Lower lobe of right lung (tissue), 2 donors: ENCODE data around the gene NPRL2. TPM values are rescaled to one million over a fixed set of nuclear protein-coding genes. Genes with fewer than 3 reads are reported as not detected.

ENCODE experiments used
- ATAC-seq, 2 donors: fragments of 200-7000 bp; cut with Tn5 transposase; one replicate each; pipeline ENCODE4 v1.9.1; 2020 to 2022; ENCODE audit warnings: mild to moderate bottlenecking in 2 of 2, moderate library complexity in 2 of 2
- DNase-seq: peaks from one replicate; pipeline ENCODE4 v3.0.0-alpha.2; 2020
- H3K27ac ChIP-seq: fragments of 200-600 bp; one replicate; pipeline ENCODE4 v1.8.0; 2022
- H3K27me3 ChIP-seq: fragments of 200-600 bp; one replicate; pipeline ENCODE4 v1.8.0; 2022; ENCODE audit warnings: low read depth
- H3K36me3 ChIP-seq: fragments of 200-600 bp; one replicate; pipeline ENCODE4 v1.8.0; 2022; ENCODE audit warnings: mild to moderate bottlenecking
- H3K4me1 ChIP-seq: fragments of 200-600 bp; one replicate; pipeline ENCODE4 v1.8.0; 2022
- H3K4me3 ChIP-seq: fragments of 200-600 bp; one replicate; pipeline ENCODE4 v1.8.0; 2022; ENCODE audit warnings: mild to moderate bottlenecking
- H3K9me3 ChIP-seq: fragments of 200-600 bp; one replicate; pipeline ENCODE4 v1.8.0; 2022
- intact Hi-C: fragments of 100-400 bp; cut with DNase I; formaldehyde crosslinking; loops from one replicate; pipeline ENCODE4 v1.11.0; 2022
- total RNA-seq: library from RNA; stranded (reverse); fragmentation: NEBNext Ultra II Directional; extraction: Animal tissue kit (Norgen Biotek cat#: 25700); gene quantifications from one replicate; pipeline ENCODE4 v1.2.1, GENCODE V29; 2021
- TF ChIP-seq, protein P1 (sequence below): fragments of 200-600 bp; IDR thresholded peaks from one replicate; pipeline ENCODE4 v1.8.0; 2022; ENCODE audit warnings: antibody characterized with exemption, mild to moderate bottlenecking
- donor health status: DM: no; HTN: yes; CAD: no; lungs with severe emphysema.

Gene NPRL2
- total RNA-seq, 1 donor from 2014 or later, result 17.7 TPM

DNA sequence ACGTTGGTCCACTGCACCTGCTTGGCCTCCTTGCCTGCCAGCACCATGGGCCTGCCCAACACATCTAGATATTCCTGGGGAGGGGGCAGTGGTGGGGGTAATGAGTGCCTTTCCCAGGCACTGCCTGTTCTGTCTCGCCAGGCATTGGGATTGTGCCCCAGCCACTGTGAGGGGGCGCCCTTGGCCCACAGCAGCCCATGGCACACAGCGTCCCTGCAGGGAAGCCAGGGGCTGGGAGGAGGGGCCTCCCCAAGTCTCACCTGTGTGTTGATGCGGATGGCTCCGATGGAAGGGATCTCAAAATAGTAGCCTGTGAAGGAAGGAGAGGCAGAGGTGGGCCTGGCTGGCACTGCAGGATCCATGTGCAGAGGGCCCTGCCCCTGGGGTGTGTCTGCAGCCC is 27.4 kb upstream of the NPRL2 start:
- Histone ChIP-seq H3K27me3 (no peaks in the 10 kb centered on the region), H3K9me3 (no peaks in the 10 kb centered on the region), H3K36me3 (peaks cover 30% of the 10 kb centered on the region), H3K4me1 (no peaks in the 10 kb centered on the region), H3K27ac (no peak overlapping the region), H3K4me3 (no peak overlapping the region)
- DNase-seq, result no peak
- no peak for ATAC-seq
- TF ChIP-seq, protein P1, sequence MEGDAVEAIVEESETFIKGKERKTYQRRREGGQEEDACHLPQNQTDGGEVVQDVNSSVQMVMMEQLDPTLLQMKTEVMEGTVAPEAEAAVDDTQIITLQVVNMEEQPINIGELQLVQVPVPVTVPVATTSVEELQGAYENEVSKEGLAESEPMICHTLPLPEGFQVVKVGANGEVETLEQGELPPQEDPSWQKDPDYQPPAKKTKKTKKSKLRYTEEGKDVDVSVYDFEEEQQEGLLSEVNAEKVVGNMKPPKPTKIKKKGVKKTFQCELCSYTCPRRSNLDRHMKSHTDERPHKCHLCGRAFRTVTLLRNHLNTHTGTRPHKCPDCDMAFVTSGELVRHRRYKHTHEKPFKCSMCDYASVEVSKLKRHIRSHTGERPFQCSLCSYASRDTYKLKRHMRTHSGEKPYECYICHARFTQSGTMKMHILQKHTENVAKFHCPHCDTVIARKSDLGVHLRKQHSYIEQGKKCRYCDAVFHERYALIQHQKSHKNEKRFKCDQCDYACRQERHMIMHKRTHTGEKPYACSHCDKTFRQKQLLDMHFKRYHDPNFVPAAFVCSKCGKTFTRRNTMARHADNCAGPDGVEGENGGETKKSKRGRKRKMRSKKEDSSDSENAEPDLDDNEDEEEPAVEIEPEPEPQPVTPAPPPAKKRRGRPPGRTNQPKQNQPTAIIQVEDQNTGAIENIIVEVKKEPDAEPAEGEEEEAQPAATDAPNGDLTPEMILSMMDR, result no peak
- intact Hi-C loops, result no loop called here

DNA sequence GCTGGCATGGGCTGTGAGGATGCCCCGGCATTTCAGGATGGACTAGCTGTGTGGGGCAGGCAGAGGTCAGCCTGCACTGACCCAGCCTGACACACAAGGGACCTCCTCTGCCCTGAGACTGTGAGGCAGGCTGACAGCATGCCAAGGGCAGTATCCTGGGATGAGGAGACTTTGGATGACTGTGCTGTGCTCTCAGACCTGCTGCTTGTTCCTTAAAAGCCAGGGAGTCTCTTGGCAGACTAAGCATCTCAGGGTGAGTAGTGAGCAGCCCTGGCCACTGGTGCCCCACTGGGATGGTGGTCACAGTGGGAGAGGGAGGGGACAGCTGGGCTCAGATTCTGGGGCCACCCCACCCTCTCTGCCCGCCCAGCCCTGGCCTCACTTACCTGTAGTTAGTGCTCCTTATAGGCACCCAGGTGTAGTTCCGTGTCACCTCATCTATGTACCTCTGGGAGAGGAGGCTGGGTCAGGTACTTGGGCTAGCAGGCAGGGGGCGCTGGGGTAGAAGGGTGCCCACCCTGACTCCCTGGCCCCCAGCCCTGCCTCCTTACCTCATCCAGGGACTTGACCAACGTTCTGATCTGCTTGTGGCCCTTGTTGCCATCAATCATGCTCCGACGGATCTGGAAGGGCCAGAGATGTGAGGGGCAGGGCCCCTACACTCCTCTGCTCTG is 24.8 kb upstream of the NPRL2 start:
- ATAC-seq, result no peak
- H3K36me3 ChIP-seq, result peaks cover 26% of the 10 kb centered on the region
- DNase-seq, result no peak

DNA sequence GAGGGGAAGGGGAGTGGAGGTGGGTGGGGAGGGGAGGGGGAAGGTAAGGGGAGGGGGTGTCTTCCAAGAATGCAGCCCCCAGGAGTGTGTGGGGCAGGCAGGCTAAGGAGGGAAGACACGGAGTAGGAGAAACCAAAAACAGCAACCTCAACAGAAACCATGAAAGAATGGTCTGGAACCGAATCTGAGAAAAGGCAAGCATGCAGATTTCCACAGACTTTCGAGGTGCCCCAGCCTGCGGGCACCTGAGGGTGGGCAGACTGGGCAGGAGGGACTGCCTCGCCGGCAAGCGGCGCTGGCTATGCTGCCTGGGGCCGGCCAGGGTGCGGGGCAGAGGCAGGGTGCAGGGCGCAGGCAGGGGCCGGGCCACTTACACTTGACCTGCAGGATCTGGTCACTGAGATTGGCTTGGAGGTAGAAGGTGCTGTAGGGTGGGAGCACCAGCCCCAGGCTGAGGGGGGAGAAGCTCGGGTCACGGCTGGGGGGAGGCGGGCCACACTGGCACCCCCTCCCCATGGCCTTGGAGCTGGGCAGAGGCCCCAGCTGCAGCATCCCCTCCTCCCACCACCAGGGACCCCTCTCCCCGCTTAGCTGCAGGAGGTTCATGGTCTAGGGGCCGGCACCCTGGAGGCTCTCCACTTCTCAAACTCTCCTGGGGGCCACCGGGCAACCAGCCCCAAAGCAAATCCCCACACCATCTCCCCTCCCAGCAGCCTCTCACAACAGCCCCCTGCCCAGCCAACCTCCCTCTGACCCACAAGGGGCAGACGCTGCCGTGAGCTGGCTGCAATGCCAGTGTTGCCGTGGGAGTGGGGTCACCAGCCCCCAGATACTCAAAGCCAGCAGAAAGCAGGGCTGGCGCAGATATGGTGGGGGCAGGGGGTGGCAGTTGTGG is 24.0 kb upstream of the NPRL2 start:
- Histone ChIP-seq H3K27me3 (no peaks in the 10 kb centered on the region), H3K9me3 (no peaks in the 10 kb centered on the region), H3K27ac (no peak overlapping the region), H3K36me3 (peaks cover 22% of the 10 kb centered on the region), H3K4me3 (no peak overlapping the region), H3K4me1 (no peaks in the 10 kb centered on the region)
- ATAC-seq (peak in 1 of 2 donors; percentile 7), DNase-seq (no peak)
- TF ChIP-seq, protein P1, result no peak
- intact Hi-C loops, result no loop called here

More for the DNA sequence above, 24.8 kb upstream of the NPRL2 start:
- TF ChIP-seq, protein P1, result no peak
- Histone ChIP-seq H3K4me3 (no peak overlapping the region), H3K9me3 (no peaks in the 10 kb centered on the region), H3K27ac (no peak overlapping the region), H3K27me3 (no peaks in the 10 kb centered on the region), H3K4me1 (no peaks in the 10 kb centered on the region)
- intact Hi-C loops, result no loop called here

DNA sequence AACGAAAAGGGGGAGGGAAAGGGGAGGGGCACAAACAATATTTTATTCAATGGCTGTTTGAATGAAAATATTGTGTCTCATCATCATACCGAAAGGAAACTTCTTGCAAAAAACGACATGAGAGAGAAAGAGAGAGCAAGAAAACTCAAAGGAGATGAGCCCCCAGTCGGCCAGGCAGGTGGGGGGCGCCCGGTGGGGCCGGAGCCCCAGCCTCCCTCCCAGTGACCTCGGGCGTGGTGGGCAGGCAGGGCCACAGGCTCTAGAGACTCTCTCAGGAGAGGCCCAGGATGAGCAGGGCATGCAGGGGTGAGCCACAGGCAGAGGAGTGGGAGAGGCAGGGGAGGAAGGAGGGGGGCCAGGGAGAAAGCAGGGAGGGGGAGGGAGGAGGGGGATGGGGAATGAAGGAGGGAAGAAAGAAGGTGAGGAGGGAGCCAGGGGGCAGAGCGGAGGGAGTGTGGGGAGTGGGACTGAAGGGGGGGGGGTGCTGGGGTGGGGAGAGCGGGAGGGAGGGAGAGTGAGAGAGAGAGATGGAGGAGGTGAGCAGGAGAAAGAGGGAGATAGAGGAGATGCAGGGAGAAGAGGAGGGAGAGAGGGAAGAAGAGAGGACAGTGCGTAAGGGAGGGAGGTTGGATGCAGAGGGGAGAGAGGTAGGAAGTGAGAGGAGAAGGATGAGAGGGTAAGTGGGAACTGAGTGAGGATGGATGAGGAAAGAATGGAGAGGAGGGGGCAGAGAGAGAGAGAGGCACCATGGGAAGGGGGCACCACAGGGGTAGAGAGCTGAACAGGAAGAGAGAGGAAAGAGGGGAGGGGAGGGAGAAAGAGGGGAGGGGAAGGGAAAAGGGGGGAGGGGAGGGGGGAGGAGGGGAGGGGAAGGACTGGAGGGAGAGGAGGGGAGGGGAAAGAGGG is 22.8 kb upstream of the NPRL2 start:
- Histone ChIP-seq H3K4me1 (no peaks in the 10 kb centered on the region), H3K27ac (no peak overlapping the region), H3K4me3 (no peak overlapping the region), H3K36me3 (peaks cover 18% of the 10 kb centered on the region), H3K27me3 (no peaks in the 10 kb centered on the region), H3K9me3 (no peaks in the 10 kb centered on the region)
- ATAC-seq (no peak), DNase-seq (no peak)
- intact Hi-C loops, result no loop called here
- TF ChIP-seq, protein P1, result no peak

DNA sequence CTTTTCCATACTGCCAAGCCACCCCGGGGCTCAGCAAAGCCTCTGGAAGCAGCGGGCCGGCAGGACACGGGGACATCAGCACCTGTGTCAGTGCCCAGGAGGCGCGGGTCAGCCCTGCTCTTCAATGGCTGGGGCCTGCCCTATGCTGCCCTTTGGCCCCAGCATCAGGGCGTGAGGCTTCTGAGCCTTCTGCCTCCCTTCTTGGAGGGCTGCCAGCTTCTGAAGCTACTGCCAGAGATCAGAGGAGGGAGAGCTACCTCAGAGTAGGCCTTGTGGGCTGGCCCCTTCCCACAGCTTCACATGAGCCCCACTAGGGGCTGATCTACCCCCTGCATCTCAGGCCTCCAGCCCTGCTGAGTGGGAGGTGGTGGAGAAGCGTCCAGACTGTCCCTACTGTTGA is 21.8 kb upstream of the NPRL2 start:
- intact Hi-C loops, result no loop called here
- ATAC-seq, result no peak
- DNase-seq, result no peak
- Histone ChIP-seq H3K27me3 (no peaks in the 10 kb centered on the region), H3K36me3 (peaks cover 7% of the 10 kb centered on the region), H3K4me3 (no peak overlapping the region), H3K27ac (no peak overlapping the region), H3K4me1 (no peaks in the 10 kb centered on the region), H3K9me3 (no peaks in the 10 kb centered on the region)
- TF ChIP-seq, protein P1, result no peak
